GM18873 (cell line): Measurements from ENCODE around the gene CLCNKB.
"Not testable (repeated sequence)": the region's sequence is repeated elsewhere in the genome, so short reads cannot be mapped to it uniquely, and the experiment has no call there.

ENCODE experiments used
- ATAC-seq: cut with Tn5 transposase; IDR thresholded peaks from one replicate; pipeline ENCODE4 v1.9.1; 2021; ENCODE audit warnings: mild to moderate bottlenecking, moderate library complexity, moderate number of reproducible peaks; ENCODE audit not compliant: unreplicated experiment, low FRiP score

The CLCNKB gene

DNA sequence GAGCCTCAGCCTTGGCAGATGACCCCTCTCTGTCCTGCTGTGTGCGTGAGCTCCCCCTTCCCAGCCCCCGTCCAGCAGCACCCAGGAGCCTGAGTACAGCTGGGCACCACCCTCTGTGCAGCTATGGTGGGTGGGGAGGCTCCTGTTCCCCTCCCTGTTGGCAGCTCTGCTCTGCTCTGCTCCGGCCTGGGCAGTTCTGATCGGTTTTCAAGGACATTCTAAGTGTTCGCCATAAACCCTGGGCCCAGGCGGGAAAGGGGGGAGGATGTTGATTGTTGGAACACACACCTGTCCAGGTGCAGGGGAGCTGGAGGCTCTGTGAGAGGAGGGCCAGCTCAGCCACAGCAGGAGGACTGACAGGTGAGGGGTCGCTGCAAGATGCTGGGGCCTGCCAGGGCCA is at the start of gene CLCNKB:
CLCNKB (plus strand) TSS at position 262 of the 400 bp plus-strand sequence. CDS start 711 bp downstream, outside the sequence.
- ATAC-seq = no peak

DNA sequence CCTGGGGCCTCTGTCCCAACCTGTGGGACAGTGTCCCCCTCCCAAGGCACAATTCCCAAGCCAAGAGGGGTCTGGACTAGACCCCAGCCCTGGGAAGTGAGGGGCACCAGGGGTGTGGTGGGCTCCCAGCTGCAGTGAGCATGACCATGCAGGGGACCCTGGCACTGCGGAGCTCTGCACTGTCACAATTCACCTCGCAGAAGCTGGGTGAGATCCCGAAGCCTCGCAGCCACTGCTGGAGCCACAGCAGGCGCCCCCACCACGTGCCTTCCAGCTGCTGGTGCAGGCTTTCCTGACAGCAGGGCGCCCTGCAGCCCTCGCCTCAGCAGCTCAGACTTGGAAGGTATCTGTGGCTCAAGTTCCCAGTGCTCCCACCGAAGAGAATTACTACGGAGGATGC is 49.5 kb upstream of the CLCNKB start:
- no peak for ATAC-seq

DNA sequence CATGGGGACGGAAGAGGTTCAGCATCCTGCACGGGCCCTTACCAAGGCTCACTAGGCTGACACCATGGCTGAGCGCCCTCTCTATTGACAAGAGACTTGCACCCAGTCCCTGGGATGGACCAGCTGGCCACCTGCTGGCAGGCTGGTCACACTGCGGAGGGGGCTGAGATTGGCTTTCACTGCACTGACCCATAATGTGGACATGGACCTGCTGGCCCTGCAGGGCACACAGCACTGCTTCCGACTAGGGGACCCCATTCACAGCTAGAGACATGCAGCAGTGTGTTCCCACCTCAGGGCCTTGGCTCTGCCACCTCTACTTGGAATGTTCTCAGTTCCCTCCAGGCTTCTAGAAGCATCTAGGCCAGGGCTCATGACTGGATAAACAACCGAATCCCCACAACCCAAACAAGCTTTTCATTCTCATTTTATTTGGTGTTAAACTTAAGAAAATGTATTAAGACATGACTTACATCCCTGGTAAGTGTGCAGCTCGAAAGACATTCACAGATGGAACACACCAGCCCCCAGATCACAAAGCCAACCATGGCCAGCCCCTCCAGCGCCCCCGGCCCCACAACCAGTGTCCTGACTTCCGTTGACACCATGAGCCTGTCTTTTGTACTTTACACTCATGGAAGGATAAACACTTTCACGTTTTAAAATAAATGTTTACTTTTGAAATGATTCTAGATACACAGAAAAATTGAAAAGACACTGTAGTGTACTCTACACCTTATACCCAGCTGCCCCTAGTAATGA is 48.8 kb upstream of the CLCNKB start:
- ATAC-seq = no peak

DNA sequence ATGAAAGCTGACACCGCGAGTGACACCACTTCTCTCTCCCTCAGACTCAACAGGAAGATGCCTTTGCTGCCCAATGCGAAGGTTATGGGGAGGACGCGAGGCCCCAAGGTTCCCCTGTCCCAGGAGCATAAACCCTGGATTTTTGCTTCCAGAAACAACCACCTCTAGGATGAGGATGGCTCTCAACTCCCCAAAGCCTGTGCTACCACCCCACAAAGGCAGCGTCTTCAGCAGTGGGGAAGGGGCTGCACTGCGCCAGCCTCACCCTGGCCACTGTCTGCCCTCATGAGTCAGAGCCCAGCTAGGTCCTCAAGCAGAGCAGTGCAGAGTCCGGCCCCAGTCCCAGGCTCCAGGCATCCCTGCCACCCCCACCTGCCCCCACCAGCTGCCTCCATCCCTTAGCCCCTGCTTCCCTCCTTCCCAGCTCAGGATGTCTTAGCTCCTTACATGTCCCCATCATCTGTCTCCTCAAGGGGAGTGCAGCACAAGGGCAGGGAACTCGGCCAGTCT is 46.5 kb upstream of the CLCNKB start:
- ATAC-seq = no peak

DNA sequence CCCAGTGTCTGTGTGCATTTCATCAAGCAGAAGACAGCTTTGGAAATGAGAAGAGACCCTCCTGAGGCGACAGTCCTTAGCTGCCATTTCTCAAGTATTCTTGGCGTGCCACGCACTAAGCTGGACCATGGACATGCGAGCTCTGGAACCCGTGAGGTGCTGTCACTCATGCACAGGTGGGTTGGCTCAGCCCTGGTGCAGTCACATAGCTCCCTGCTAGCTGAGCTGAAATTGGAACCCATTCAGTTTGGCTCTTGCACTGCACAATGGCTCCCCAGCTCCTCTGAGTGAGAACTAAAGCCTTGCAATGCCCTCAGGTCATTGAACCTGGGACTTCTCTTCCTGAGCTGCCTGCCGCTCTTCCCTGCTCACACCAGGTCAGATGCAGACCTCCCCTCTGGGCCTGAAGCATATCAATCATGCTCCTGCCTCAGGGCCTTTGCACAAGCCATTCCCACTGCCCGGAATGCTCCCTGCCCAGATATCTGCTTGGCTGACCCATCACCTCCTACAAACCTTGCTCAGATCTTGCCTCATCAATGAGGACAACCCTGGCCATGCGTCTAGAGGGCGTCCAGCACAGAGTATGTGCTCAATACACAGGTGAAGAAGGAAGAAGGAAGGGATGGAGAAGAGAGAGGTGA is 45.8 kb upstream of the CLCNKB start:
- ATAC-seq = no peak

DNA sequence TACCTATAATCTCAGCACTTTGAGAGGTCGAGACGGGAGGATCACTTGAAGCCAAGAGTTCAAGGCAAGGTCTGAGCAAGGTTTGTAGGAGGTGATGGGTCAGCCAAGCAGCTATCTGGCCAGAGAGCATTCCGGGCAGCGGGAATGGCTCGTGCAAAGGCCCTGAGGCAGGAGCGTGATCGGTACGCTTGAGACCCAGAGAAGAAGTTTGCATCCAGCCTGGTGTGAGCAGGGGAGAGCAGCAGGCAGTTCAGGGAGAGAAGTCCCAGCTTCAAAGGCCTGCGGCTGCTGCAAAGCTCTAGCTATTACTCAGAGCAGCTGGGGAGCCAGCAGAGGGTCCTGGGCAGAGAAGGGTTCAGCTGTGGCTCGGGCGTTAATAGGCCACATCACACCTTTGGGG is 44.7 kb upstream of the CLCNKB start:
- ATAC-seq = no peak

DNA sequence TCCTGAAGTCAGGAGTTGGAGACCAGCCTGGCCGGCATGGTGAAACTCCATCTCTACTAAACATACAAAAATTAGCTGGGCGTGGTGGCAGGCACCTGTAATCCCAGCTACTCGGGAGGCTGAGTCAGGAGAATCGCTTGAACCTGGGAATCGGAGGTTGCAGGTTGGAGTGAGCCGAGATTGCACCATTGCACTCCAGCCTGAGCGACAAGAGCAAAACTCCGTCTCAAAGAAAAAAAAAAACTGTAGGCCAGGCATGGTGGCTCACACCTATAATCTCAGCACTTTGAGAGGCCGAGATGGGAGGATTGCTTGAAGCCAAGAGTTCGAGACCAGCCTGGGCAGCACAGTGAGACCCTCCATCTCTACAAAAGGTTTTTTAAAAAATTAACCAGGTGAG is 42.3 kb upstream of the CLCNKB start:
- ATAC-seq = not testable (repeated sequence)

DNA sequence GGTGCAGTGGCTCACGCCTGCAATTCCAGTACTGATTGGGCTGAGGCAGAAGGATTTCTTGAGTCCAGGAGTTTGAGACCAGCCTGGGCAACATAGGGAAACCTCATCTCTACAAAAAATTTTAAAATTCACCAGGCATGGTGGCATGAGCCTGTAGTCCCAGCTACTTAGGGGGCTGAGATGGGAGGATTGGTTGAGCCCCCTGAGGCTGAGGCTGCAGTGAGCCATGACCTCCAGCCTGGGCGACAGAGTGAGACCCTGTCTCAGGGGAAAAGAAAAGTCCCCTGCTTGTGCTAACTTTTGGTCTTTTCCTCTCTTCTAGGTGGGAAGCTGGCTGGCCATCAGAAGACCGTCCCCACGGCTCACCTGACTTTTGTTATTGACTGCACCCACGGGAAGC is 38.0 kb upstream of the CLCNKB start:
- no peak for ATAC-seq

DNA sequence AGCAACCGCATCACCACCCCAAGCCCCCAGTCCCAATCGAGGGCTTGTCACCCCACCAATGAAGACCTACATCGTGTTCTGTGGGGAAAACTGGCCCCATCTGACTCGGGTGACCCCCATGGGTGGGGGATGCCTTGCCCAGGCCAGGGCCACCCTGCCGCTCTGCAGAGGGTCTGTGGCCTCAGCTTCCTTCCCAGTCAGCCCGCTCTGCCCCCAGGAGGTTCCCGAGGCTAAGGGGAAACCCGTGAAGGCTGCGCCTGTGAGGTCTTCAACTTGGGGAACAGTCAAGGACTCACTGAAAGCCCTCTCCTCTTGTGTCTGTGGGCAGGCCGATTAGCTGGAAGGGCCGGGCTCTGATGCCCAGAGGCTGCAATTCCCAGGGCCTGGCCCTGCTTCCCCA is 37.6 kb upstream of the CLCNKB start:
- no peak for ATAC-seq

DNA sequence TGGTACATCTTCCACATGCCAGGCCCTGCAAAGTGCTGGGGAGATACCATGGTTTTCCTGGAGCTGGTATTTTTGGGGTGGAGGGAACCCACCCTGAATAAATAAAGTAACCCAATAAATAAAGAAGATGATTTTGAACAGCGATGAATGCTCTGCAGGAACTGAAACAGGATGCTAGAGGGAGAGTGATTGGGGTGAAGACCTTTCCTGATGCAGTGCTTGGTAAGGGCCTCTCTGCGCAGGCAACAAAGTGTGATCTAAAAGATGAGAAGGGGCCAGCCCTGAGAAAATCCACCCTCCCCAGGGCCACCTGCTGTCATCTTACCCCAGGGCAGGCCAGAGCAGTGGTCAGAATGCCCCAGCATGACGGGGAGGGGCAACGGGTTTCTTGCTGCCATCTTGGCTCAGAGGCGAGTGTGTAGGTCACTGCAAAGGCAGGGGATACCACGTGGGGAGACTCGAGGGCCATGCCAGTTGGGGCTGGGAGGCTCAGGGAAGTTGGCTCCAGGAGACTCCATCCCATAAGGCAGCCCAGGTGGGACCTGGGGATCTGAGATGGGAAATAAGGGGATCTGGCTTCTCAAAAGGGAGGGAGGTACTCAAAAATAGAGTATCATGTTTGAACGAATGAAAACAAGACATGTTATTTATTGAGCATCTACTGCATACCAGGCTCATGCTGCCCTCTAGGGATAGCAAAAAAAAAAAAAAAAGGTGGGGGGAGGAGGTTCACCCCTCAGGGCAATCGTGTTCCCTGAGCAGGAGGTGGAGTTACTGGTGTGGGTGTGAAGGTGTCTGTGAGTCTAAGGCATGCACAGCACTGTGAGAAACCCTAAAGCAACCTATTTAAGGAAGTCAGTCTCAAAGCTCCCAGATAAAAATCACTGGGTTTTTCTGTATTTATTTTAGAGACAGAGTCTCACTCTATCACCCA is 36.8 kb upstream of the CLCNKB start:
- no peak for ATAC-seq

DNA sequence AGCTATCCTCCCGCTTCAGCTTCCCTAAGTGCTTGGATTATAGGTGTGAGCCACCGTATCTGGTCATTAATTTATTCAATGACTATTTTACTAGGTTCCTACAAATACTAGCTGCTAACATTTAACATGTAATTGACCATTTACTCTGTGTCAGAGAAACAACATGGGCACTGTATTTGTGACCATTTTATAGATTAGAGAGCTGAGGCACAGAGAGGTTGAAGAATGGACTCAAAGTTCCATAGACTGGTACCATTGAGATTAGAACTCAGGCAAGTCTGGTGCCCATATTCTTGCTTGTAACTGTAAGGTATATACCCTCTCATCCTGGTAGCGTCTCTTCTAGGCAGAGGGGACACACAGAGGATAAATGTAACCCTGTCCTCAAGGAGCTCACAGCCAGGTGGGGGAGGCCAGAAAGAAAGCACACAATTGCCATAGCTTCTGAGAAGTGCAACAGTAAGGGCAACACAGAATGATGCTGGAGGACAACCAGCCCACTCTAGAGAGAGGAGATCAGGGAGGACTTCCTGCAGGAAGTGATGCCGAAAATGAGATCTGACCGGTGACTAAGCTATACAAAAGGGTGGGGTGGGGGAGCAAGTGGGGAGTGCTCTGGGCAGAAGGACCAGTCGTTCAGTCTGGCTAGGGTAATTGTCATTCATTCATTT is 35.8 kb upstream of the CLCNKB start:
- no peak for ATAC-seq

DNA sequence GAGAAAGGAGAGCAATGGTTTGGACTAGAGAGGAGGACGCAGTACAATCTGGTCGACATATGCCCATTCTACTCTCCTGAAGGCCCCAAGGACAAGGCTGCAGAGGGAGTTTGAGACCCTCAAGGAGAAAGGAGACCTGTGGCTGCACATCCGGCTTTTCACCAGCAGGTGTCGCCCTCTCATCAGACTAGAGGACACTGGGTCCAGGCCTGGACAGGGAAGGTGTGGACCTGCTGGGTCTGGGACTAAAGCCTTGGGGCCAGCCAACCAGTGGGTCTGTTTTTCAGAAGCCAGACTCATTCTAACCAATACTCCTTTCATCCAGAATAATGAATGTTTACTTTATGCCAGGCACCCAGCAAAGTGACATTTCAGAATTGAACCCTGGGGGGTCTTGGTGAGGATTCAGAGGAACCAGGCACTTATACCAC is 34.5 kb upstream of the CLCNKB start:
- ATAC-seq = no peak

DNA sequence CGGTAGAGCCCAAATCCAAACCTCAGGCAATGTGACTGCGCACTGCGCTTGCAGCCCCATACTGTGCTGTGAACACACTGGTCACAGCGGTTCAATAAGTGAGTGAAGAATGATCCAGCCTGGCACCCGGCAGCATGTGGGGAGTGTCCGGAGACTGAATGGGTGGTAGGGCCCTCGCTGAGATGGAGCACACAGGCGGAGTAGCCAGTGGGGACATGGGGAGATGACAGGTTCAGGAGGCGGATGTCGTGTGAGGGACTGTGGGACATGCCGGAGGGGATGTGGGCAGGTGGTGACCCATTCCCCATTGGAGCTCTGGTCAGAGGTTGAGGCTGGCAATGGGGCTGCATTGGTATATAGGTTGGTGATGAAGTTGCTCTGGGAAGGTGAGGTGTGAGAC is 33.9 kb upstream of the CLCNKB start:
- no peak for ATAC-seq

DNA sequence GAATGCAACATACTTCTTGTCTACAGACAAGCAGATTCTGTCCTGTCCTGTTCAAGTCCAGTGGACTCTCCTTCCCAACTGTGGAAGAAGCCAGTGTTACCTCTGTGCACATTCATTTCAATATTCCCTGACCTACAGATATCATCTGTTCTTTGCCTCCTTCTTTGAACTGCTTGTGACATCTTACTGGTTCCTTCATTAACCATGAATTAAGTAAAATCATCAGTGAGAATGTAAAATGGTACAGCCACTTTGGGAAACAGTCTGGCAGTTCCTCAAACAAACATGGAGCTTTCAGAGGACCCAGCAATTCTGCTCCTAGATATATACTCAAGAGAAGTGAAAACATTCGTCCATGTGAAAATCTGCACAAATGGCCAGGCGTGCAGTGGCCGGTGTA is 32.7 kb upstream of the CLCNKB start:
- no peak for ATAC-seq

DNA sequence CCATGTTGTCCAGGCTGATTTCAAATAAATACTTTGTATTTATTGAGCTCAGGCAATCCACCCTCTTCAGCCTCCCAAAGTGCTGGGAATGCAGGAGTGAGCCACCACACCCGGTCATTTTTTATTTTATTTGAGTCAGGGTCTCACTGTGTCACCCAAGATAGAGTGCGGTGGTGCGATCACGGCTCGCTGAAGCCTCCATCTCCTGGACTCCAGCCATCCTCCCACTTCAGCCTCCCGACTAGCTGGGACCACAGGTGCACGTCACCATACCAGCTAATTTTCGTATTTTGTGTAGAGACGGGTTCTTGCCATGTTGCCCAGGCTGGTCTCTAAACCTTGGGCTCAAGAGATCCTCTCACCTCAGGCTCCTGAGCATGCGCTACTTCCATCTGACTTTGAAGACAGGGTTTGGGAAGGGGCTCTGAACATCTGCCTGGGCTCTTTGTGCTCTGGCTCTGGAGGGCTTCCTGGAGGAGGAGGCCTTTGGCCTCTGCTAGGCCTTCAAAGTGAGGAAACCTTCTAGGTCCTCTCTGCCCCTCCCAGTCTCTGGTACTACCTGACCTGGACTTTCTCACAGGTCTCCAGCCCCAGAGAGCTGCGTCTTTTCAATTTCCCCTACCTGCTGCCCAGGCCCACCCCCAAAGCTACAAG is 31.5 kb upstream of the CLCNKB start:
- ATAC-seq = no peak

DNA sequence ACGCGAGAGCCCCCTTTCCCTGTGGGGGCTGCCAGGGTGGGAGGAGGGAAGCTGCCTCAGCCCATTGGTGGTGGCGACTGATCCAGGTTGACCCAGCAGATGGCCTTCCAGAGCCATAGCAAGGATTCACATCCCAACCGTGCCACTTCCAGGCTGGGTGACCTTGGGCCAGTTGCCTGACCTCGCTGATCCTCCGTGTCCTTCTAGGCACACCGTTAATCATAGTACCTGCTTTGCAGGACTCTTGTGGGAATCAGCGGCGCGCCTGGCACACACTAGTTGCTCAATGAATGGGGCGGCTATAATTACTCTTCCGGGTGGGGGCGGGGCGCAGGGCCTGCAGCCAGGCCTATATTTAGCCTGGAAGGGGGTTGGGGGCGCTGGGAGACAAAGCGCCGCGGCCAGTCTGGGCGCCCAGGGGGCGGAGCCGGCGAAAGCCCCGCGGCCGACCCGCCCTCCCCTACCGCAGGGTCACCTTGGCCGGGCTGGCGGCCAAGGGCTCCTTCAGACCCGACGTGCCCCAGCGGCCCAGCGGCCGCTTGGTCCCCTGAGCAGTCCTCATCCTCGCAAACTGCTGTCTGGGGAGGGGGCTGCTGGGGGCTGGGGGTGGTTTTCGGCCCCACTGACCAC is 30.9 kb upstream of the CLCNKB start:
- ATAC-seq = no peak

DNA sequence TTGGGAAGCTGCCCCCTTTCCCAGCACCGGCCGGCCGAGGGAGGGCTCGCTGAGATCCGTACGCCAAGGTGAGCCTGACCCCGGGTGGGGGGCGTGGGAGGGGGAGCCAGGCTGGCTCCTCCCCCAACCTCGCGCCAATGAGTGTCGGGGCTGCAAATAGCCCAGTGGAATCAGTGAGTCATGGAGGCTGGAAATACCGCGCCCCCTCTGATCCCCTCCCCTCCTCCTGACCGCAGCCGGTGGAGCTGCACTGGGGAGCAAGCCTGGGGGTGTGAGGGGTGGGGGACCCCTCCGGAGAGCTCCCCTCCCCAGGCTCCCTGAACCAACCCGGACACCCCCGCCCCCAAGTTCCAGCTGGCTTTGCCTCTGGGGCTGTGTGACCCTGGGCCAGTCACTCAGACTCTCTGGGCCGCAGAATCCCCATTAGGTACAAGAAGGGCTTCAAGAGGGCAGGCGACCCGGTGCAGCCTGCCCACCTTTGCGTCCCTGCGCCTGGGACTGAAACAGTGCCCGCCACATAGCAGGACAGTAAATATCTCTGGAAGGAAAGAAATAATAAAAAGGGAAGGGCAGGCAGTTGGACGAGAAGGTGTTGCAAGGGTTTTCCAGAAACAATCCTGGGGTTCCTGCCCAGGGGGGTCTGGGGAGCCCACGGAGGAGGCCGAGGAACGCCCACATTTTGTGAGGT is 30.2 kb upstream of the CLCNKB start:
- ATAC-seq = no peak

DNA sequence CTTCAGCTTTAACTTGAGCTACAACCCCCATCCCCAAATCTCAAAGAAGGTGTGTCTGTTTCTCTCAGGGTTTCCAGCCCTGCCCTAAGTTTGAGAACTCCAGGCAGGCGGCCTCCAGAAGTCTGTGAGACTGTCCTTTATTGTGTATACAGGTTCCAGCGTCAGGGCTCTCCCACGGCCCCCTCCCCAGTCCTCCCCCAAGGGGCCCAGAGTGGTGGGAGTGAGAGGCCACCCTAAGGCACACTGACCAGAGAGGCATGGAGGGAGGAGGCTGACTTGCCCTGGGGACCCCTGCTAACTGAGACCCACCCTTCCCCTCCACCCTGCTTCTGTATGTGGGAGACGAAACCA is 29.7 kb upstream of the CLCNKB start:
- ATAC-seq = no peak
